Mononuclear cell (primary cell): ENCODE measurements around the gene SH2D3A. TPM values are rescaled to one million over a fixed set of nuclear protein-coding genes. Genes with fewer than 3 reads are reported as not detected.

Source experiments
- H3K27me3 ChIP-seq: 2 replicates; pipeline ENCODE4 v1.6.0; 2011; ENCODE audit warnings: low read length, control low read depth; ENCODE audit not compliant: insufficient read depth
- H3K4me1 ChIP-seq: 2 replicates; pipeline ENCODE4 v1.5.1; 2011; ENCODE audit warnings: mild to moderate bottlenecking, low read length, control low read depth; ENCODE audit not compliant: insufficient read depth
- H3K4me3 ChIP-seq: 2 replicates; pipeline ENCODE4 v1.5.1; 2011; ENCODE audit warnings: mild to moderate bottlenecking, low read length, moderate library complexity
- H3K9me3 ChIP-seq: 2 replicates; pipeline ENCODE4 v1.5.1; 2011; ENCODE audit warnings: low read depth, mild to moderate bottlenecking, control low read depth, low read length
- total RNA-seq: library from RNA; depleted of rRNA; stranded (reverse); fragments of >200 nt; gene quantifications from one replicate; pipeline ENCODE4 v1.2.3, GENCODE V29; 2012

SH2D3A gene
- total RNA-seq, 1 donor, result 14.0 TPM

DNA sequence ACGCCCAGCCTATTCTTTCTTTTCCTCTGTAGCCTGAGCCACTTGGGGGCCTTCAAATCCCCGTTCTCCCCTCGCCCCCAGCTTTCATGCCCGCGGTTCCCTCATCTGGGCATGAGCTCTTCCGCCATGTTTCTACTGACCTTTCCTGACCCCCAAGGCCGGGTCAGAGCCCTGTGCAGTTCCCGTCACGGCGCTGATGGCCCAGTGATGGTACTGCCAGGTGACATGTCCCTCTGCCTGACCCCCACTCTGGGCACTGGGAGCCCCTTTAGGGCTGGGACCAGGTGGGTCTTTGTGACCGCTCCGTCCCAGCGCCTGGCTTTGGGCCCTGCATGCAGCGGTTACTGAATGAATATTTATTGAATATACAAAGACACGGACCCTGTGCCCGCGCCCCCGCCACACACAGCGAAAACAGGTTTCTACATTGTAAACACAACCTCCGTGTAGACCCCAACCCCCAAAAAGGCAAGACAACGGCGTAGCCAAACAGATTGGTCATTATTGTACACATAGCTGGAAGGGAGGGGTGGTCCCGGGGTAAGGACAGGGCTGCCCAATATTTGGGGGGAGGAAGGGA, 37.6 kb downstream of the SH2D3A start:
- Histone ChIP-seq H3K9me3 (no peaks in the 10 kb centered on the region), H3K4me1 (peaks cover 34% of the 10 kb centered on the region), H3K27me3 (no peaks in the 10 kb centered on the region), H3K4me3 (no peak overlapping the region)

DNA sequence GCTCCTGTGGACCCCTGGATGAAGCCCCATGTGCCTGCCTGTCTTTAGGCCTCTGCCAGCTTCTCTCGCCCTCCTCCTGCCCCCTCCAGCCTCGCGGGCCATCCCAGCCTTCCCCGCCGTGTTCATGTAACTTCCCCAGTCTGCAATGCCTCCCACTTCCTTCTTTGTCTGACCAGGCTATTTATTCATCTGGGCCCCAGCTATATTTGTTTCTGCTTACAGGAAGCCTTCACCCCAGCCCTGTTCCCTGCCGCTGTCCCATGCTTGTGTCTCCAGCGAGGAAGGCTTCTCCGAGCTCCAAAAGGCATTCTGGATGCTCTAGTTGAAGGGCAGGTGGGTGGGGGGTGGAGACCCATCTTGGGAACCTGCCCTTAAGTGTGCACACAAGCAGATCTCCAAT, 38.9 kb downstream of the SH2D3A start:
- Histone ChIP-seq H3K4me3 (no peak overlapping the region), H3K4me1 (peaks cover 47% of the 10 kb centered on the region), H3K9me3 (no peaks in the 10 kb centered on the region), H3K27me3 (no peaks in the 10 kb centered on the region)

DNA sequence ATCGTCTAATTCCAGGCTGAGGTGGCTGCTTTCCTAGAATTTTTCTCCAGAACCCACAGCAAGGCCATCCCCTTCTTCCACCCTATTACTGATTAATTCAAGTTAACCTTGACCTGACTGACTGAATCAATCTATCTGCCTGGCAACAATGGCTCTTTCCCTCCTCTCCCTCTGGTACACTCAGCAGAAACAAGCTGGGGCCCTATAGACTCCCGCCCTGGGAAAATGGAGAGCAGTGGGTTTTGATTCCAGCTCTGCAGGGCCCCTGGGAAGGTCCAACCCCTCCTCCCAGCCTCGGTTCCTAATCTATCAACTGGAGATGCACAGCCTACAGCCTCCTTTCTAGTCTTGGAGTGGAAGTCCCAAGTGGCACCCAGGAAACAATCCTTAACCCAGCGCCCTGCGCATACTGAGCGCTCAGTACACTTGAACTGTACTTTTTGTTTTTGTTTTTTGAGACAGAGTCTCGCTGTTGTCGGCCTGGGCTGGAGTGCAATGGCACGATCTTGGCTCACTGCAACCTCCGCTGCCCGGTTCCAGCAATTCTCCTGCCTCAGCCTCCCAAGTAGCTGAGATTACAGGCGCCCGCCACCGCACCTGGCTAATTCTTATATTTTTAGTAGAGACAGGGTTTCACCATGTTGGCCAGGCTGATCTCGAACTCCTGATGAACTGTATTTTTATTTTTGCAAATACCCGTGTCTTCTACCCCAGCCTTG, 41.6 kb downstream of the SH2D3A start:
- H3K4me3 ChIP-seq, result no peak overlapping the region
- H3K27me3 ChIP-seq, result no peaks in the 10 kb centered on the region
- H3K9me3 ChIP-seq, result no peaks in the 10 kb centered on the region
- peaks cover 74% of the 10 kb centered on the region for H3K4me1 ChIP-seq

DNA sequence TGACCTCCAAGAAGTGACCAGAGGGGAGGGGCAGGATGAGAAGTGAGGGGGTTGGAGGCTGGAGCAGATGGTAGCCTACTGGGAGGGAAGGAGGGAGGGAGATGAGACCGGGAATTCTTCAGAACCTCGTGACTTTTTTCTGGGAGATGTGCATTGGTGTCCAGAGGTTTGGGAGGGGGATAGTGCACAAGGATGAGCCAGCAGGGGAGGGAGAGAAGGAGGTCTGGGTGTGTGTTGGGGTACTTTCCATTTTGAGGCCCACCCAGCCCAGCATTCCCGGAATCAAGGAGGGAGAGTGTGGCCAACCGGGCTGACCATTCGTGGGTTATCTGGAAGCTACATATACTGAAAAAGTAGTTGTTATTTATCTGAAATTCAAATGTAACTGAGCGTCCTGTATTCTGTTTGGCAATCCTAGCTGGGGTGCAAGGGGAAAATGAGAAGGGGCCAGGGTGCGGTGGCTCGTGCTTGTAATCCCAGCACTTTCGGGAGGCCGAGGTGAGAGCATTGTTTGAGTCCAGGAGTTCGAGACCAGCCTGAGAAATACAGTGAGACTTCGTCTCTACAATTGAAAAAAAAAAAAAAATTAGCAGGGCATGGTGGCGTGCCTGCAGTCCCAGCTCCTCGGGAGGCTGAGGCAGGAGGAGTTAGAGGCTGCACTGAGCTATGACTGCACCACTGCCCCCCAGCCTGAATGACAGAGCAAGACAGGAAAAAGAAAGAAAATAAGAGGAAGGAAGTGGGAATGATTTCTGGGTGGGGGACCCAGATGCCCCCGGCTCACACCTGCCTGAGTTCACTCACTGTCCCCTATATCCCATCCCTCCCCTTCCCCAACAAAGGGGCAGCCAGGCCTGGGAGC, 42.4 kb downstream of the SH2D3A start:
- no peaks in the 10 kb centered on the region for H3K27me3 ChIP-seq
- no peak overlapping the region for H3K4me3 ChIP-seq
- H3K4me1 ChIP-seq, result peaks cover 80% of the 10 kb centered on the region
- H3K9me3 ChIP-seq, result no peaks in the 10 kb centered on the region

DNA sequence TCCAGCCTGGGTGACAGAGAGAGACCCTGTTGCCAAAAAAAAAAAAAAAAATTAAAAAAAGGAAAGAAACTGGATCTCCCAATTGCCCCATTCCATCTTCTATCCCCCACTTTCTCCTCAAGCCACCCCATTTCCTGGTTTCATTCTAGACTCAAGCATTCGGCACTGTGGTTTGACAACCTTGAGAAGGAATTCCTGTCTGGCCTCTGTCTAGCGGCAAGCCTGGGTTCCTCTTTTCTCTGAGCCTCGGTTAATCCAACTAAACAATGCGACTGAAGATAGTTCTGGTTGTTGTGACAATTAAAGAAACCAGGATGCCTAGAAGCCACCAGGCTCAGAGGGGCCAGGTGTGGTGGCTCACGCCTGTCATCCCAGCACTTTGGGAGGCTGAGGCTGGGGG, 43.5 kb downstream of the SH2D3A start:
- Histone ChIP-seq H3K4me1 (peaks cover 69% of the 10 kb centered on the region), H3K27me3 (no peaks in the 10 kb centered on the region), H3K9me3 (no peaks in the 10 kb centered on the region), H3K4me3 (no peak overlapping the region)

DNA sequence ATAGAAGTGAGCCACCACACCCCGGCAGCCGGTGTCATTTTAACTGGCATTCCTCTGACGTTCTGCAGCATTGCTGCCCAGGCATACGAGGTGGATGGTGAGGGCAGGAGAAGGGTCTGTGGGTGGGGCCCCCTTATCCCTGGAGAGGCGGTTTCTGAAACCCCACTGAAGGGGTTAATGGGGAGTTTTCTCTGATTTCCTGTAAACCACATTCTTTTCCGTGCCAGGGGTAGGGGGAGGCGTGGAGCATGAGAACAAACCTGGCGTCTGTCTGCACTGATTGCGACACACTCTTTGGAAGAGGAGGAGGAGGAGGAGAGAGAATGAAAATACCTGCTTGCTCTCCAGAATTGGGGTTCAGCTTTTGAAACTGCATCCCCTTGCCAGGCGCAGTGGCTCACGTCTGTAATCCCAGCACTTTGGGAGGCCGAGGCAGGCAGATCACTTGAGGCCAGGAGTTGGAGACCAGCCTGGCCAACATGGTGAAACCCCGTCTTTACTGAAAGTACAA, 44.1 kb downstream of the SH2D3A start:
- H3K4me3 ChIP-seq, result no peak overlapping the region
- H3K4me1 ChIP-seq, result peaks cover 64% of the 10 kb centered on the region
- H3K27me3 ChIP-seq, result no peaks in the 10 kb centered on the region
- H3K9me3 ChIP-seq, result no peaks in the 10 kb centered on the region

DNA sequence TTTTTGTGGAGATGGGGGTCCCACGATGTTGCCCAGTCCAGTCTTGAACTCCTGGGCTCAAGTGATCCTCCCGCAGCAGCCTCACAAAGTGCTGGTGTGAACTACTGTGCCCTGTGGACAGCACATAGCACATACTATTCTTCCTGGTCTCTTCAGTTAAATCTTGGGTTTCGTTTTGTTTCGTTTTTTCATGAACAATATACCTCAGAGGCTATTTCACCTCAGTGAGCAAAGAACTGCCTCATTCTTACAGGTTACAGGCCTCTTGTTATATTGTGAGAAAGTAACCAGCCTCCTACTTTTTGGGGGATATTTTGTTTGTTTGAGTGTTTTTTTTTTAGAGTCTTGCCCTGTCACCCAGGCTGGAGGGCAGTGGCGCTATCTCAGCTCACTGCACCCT, 45.5 kb downstream of the SH2D3A start:
- peaks cover 57% of the 10 kb centered on the region for H3K4me1 ChIP-seq
- H3K27me3 ChIP-seq, result no peaks in the 10 kb centered on the region
- no peak overlapping the region for H3K4me3 ChIP-seq
- no peaks in the 10 kb centered on the region for H3K9me3 ChIP-seq

DNA sequence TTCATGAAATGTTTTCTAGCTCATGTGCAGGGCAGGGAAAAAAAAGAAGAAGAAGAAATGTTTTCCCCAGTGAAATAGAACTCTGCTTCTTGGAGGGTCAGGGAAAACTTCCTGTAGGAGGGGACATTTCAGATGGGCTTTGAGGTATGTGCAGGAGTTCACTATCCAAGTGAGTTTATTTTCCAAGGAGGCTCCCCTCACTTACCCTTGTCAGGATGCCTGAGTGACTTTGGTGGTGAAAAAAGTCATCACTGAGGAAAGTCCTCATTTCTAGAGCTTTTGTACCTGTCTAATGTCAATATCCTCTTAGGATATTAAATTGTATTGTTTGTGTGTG, 46.1 kb downstream of the SH2D3A start:
- Histone ChIP-seq H3K4me3 (no peak overlapping the region), H3K9me3 (no peaks in the 10 kb centered on the region), H3K27me3 (no peaks in the 10 kb centered on the region), H3K4me1 (peaks cover 57% of the 10 kb centered on the region)

DNA sequence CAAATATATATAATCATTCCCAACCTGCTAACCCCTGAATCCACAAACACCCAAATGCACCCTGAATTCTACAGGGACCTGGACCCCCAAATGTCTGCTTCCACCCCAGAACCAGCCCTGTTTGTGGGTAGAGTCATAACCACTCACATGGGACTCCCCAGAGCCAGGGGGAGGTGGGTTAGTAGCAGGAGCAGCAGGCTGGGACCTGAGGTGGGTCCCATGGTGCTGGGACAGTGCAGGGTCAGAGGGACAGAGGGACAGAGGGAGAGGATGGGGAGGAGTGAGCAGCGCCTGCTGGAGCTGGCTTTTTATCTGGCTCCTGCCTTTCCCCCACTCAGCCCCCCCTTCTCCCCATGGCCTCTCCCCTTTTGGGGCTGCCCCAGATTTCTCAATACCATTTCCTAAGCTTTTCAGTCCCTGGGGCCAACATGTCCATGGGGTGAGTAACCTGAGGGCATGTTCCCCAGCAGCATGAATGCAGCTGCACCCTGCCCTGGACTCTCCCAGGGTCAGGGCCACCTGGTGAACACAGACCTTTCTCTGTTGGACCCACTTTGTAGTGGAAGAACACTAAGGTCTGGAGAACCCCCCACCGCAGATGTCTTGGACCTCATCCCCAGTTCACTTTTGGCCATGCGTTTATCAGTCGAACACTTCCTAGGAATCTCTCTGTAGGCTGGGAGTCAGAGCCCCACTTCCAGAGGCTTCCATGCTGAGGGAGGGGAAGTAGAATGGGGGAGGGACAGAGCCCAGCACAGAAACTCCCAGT, 46.7 kb downstream of the SH2D3A start, which contains the start of gene C3:
Gene C3 (minus strand): TSS at position 282 of the 769 bp plus-strand sequence. CDS start 61 bp downstream, at position 221.
- Histone ChIP-seq H3K4me3 (no peak within 1 kb of the TSS), H3K4me1 (peaks cover 57% of the 10 kb centered on the region), H3K27me3 (no peaks in the 10 kb centered on the region), H3K9me3 (no peaks in the 10 kb centered on the region)

DNA sequence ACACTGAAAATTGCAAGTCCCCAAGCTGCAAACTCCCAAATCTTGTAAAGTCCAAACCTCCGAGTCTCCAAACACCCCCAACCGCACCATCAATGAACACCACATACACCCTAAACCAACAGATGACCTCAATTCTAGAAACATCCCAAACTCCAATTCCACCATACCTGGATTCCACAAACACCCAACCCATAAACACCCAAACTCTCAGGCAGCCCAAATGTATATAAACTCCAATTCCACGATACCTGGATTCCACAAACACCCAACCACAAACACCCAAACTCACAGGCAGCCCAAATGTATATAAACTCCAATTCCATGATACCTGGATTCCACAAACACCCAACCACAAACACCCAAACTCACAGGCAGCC, 47.3 kb downstream of the SH2D3A start:
- H3K9me3 ChIP-seq, result no peaks in the 10 kb centered on the region
- peaks cover 52% of the 10 kb centered on the region for H3K4me1 ChIP-seq
- no peaks in the 10 kb centered on the region for H3K27me3 ChIP-seq
- no peak overlapping the region for H3K4me3 ChIP-seq

DNA sequence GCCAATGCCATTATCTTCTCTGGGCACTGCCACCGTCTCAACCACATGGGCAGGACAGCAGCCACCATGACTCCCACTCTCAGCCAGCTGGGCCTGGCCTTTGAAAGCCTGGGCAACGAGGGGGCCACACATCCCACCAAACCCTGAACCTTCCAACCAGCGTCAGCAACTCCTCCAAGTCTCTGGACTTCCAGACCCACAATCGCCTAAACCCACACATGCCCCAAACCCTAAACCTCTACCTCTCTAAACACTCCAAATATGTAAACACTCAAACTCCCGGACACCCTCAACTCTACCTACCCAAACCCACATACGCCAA, 47.7 kb downstream of the SH2D3A start:
- no peak overlapping the region for H3K4me3 ChIP-seq
- peaks cover 47% of the 10 kb centered on the region for H3K4me1 ChIP-seq
- no peaks in the 10 kb centered on the region for H3K9me3 ChIP-seq
- no peaks in the 10 kb centered on the region for H3K27me3 ChIP-seq

DNA sequence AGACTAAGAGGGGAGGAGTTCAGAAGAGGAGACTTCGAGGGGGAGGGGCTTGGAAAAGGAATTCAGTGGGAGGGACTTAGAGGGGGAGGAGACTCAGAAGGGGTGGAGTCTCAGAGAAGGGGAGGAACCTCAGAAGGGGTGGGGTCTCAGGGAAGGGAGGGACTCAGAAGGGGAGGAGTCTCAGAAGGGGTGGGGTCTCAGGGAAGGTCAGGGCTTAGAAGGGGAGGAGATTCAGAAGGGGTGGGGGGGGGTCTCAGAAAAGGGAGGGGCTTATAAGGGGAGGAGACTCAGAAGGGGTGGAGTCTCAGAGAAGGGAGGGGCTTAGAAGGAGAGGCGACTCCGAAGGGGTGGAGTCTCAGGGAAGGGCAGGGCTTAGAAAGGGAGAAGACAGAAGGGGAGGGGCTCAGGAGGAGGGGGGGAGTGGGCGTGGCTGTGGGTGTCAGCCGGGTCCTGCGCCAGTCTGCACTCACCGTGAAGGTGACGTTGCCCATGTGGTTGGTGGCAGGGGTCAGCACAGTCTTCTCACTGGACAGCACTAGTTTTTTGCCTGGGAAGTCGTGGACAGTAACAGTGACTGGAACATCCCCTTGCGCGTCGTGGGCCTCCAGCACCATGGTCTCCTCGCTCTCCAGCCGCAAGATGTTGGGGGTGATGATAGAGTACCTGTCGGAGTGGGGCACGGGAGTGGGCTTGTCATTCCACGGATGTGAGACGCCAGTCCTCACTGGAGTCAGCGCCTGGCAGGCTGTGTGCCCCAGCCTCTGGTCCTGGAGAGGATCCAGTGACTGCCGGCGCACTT, 48.3 kb downstream of the SH2D3A start:
- no peak overlapping the region for H3K4me3 ChIP-seq
- H3K27me3 ChIP-seq, result no peaks in the 10 kb centered on the region
- H3K4me1 ChIP-seq, result peaks cover 41% of the 10 kb centered on the region

DNA sequence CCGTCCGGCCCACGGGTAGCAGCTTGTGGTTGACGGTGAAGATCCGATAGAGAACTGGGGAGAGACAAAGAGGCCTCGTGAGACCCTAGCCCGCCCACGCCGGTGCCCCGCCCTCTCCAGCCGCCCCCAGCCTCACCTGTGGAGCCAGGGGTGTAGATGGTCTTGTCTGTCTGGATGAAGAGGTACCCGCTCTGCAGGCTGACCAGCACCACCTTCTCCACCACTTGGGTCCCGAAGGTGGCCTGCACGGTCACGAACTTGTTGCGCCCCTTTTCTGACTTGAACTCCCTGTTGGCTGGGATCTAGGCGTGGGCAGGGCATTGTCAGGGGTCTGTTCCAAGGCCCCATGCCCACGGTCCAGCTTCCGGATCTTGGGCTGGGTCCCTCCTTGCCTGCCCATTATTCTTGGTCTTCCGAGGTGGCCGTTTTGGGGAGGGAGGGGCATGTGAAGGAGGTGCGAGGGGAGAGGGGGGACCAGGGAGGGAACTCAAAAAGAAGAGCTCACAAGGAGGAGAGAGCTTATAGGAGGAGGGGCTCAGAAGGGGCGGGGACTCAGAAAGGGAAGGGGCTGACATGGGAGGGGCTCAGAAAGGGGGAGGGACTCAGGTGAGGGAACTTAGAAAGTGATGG, 49.0 kb downstream of the SH2D3A start:
- H3K4me1 ChIP-seq, result peaks cover 34% of the 10 kb centered on the region
- no peaks in the 10 kb centered on the region for H3K27me3 ChIP-seq
- H3K9me3 ChIP-seq, result no peaks in the 10 kb centered on the region
- H3K4me3 ChIP-seq, result no peak overlapping the region

More for the DNA sequence above, 48.3 kb downstream of the SH2D3A start:
- no peaks in the 10 kb centered on the region for H3K9me3 ChIP-seq

DNA sequence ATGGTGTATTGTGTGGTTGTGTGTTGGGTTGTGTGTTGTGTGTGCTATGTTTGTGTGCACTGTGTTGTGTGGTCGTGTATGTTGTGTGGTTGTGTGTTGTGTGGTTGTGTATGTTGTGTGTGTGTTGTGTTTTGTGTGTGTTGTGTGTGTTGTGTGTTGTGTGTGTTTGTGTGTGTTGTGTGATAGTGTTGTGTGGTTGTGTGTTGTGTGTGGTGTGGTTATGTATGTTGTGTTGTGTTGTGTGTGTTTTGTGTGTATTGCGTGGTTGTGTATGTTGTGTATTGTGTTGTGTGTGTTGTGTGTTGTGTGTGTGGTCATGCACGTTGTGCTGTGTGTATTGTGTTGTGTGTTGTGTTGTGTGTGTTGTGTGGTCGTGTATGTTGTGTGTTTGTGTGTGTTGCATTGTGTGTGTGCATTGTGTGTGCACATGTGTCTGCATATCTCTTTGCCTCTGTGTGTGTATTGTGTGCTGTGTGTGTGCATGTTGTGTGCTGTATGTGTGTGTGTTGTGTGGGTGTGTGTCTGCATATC, 49.7 kb downstream of the SH2D3A start:
- no peak overlapping the region for H3K4me3 ChIP-seq
- no peaks in the 10 kb centered on the region for H3K9me3 ChIP-seq
- H3K27me3 ChIP-seq, result no peaks in the 10 kb centered on the region
- peaks cover 27% of the 10 kb centered on the region for H3K4me1 ChIP-seq
